Panc1 (cell line): ENCODE measurements around the gene SEMA4A. TPM values are rescaled to one million over a fixed set of nuclear protein-coding genes. Genes with fewer than 3 reads are reported as not detected.

Experiments used
- ATAC-seq: fragments of 200-7000 bp; cut with Tn5 transposase; 2 replicates; pipeline ENCODE4 v1.9.1; 2020; ENCODE audit warnings: mild to moderate bottlenecking, moderate library complexity
- BruUV-seq: library from RNA; stranded (reverse); fragments of 400-500 nt; replicated peaks from 2 replicates; lab custom pipeline; 2021; lab: Mats Ljungman, UMichigan
- CTCF ChIA-PET: fragments of 300-600 bp; sonication (Branson Sonifier 250); formaldehyde crosslinking; loops from one replicate; lab custom pipeline; 2022; ENCODE audit warnings: antibody characterized with exemption; lab: Charles Lee
- POLR2A ChIA-PET: fragments of 300-600 bp; sonication (Branson Sonifier 250); formaldehyde crosslinking; loops from one replicate; lab custom pipeline; 2022; ENCODE audit warnings: antibody characterized with exemption; lab: Charles Lee
- DNase-seq: peaks from one replicate; pipeline ENCODE4 v3.0.0-alpha.2; 2010; ENCODE audit warnings: low read depth, low spot score
- H3K27ac ChIP-seq: 2 replicates; pipeline ENCODE4 v1.5.1; 2011; ENCODE audit warnings: mild to moderate bottlenecking, low read length, inconsistent platforms
- H3K27me3 ChIP-seq: fragments of 200-500 bp; sonication (Bioruptor generic); 2 replicates; pipeline ENCODE4 v1.6.0; 2014; ENCODE audit warnings: low read length, inconsistent platforms; ENCODE audit not compliant: control insufficient read depth, insufficient read depth
- H3K36me3 ChIP-seq: fragments of 200-500 bp; sonication (Bioruptor generic); 2 replicates; pipeline ENCODE4 v1.5.1; 2014; ENCODE audit warnings: inconsistent platforms, mild to moderate bottlenecking, low read length, moderate library complexity; ENCODE audit not compliant: control insufficient read depth, insufficient read depth
- H3K4me1 ChIP-seq: 2 replicates; pipeline ENCODE4 v1.5.1; 2011; ENCODE audit warnings: inconsistent platforms, mild to moderate bottlenecking, low read length, moderate library complexity; ENCODE audit not compliant: control insufficient read depth, insufficient read depth
- H3K4me3 ChIP-seq, 2 experiments: 2 replicates each; pipeline ENCODE4 v1.5.1; 2011 to 2012; ENCODE audit warnings: low read depth in 2 of 2, low read length in 2 of 2, mild to moderate bottlenecking in 2 of 2, inconsistent platforms in 1 of 2, moderate library complexity in 1 of 2
- H3K9me3 ChIP-seq: fragments of 200-500 bp; sonication (Bioruptor generic); 2 replicates; pipeline ENCODE4 v1.5.1; 2014; ENCODE audit warnings: low read depth, mild to moderate bottlenecking, inconsistent platforms, low read length, moderate library complexity; ENCODE audit not compliant: control insufficient read depth, insufficient read depth
- CTCF ChIP-seq: fragments of 450-650 bp; IDR thresholded peaks from 2 replicates; pipeline ENCODE4 v1.5.1; 2017; ENCODE audit warnings: mild to moderate bottlenecking
- POLR2AphosphoS5 ChIP-seq: IDR thresholded peaks from 2 replicates; pipeline ENCODE4 v1.6.1; 2012; ENCODE audit warnings: mild to moderate bottlenecking, low read depth, low read length, moderate library complexity
- REST ChIP-seq, 2 experiments: IDR thresholded peaks; 2 replicates each; pipeline ENCODE4 v1.6.1; 2011 to 2012; ENCODE audit warnings: low read depth in 2 of 2, control low read depth in 1 of 2, low read length in 1 of 2, mild to moderate bottlenecking in 1 of 2, moderate library complexity in 1 of 2; ENCODE audit not compliant: insufficient read depth in 1 of 2
- SIN3A ChIP-seq: IDR thresholded peaks from 2 replicates; pipeline ENCODE4 v1.6.1; 2012; ENCODE audit warnings: low read depth, mild to moderate bottlenecking, low read length, moderate library complexity, borderline replicate concordance; ENCODE audit not compliant: insufficient read depth
- TCF7L2 ChIP-seq: IDR thresholded peaks from 2 replicates; pipeline ENCODE4 v1.6.1; 2011; ENCODE audit warnings: mild to moderate bottlenecking, low read depth, low read length, inconsistent platforms
- in situ Hi-C: cut with HindIII; loops from 2 replicates; pipeline ENCODE4 v1.10.0; 2016; ENCODE audit warnings: low sequenced_read_pairs, low pct_unique_long_range_greater_than_20kb
- intact Hi-C: fragments of 100-400 bp; cut with micrococcal nuclease; formaldehyde crosslinking; loops from one replicate; pipeline ENCODE4 v1.10.0; 2022; ENCODE audit not compliant: unreplicated experiment
- total RNA-seq: library from RNA; stranded (reverse); gene quantifications from one replicate; pipeline ENCODE4 v1.2.1, GENCODE V29; 2021; ENCODE audit not compliant: unreplicated experiment

Gene SEMA4A
- total RNA-seq, 1 experiment from 2014 or later, result 0.21 TPM

- POLR2A ChIA-PET, result interaction anchor here (0.9 to 1.0 kb wide), 2 partner anchors 9 to 12 kb away, joined by 3 read pairs; no protein-coding TSS in a partner anchor
Measured at GRCh38 chr1:156112276-156113137, 40.9 kb upstream of the SEMA4A start.

More at GRCh38 chr1:156112276-156113137, 40.9 kb upstream of the SEMA4A start:
- Histone ChIP-seq H3K36me3 (peaks cover 6% of the 10 kb centered on the region; the same call in 1 of the 2 replicates), H3K4me1 (peaks cover 32% of the 10 kb centered on the region), H3K27me3 (no peaks in the 10 kb centered on the region), H3K27ac (peak overlapping the region; percentile 96), H3K9me3 (no peaks in the 10 kb centered on the region), H3K4me3 (no peak overlapping the region)
- in situ Hi-C loops (no loop called here), intact Hi-C loops (no loop called here)
- CTCF ChIA-PET, result interaction anchor here (0.5 to 1.3 kb wide), 2 partner anchors 7 to 17 kb away, joined by 3 to 5 read pairs; no protein-coding TSS in a partner anchor
- BruUV-seq, result no TSS peak
- ATAC-seq, result no peak
- TF ChIP-seq POLR2AphosphoS5 (no peak), CTCF (no peak), REST (IDR thresholded peaks at IDR 0.05; ENCODE audit: insufficient read depth in 1 of 2, low read depth in 2 of 2, low read length in 1 of 2) (no peak), SIN3A (no peak), TCF7L2 (no peak)
- DNase-seq, result no peak
